SK-N-MC (cell line): ENCODE data around the gene ZDHHC13.
A peak's percentile ranks its signal among the peaks of the same experiment; 100 is the strongest.
"Not testable (repeated sequence)": the region's sequence is repeated elsewhere in the genome, so short reads cannot be mapped to it uniquely, and the experiment has no call there.

Experiments
- DNase-seq: peaks from one replicate; pipeline ENCODE4 v3.0.0-alpha.2; 2011; ENCODE audit warnings: low read depth, low spot score
- H3K27ac ChIP-seq: fragments of 200-600 bp; sonication (generic); 2 replicates; pipeline ENCODE4 v1.5.1; 2016; ENCODE audit warnings: mixed run types
- H3K36me3 ChIP-seq: fragments of 200-600 bp; sonication (generic); 2 replicates; pipeline ENCODE4 v1.6.1; 2017; ENCODE audit warnings: antibody characterized with exemption, low read length, mixed read lengths; ENCODE audit not compliant: insufficient read depth
- H3K4me3 ChIP-seq: fragments of 200-600 bp; sonication (generic); 2 replicates; pipeline ENCODE4 v1.5.1; 2016
- H3K9ac ChIP-seq: fragments of 200-600 bp; sonication (generic); 2 replicates; pipeline ENCODE4 v1.8.0; 2017; ENCODE audit warnings: mixed run types, mixed read lengths; ENCODE audit not compliant: insufficient read length
- H3K9me3 ChIP-seq: fragments of 200-600 bp; sonication (generic); 2 replicates; pipeline ENCODE4 v1.6.1; 2017; ENCODE audit warnings: low read depth, mild to moderate bottlenecking, antibody characterized with exemption, low read length, moderate library complexity, mixed read lengths
- EZH2 ChIP-seq: fragments of 200-600 bp; sonication (generic); IDR thresholded peaks from one replicate; pipeline ENCODE4 v1.6.1; 2017; ENCODE audit warnings: antibody characterized with exemption
- FOXP2 ChIP-seq: optimal IDR thresholded peaks from 2 replicates; pipeline ENCODE3; 2011; ENCODE audit warnings: mild to moderate bottlenecking, moderate library complexity; ENCODE audit not compliant: insufficient read depth; ENCODE audit errors: extremely low read length, control extremely low read depth
- POLR2AphosphoS5 ChIP-seq: IDR thresholded peaks from 2 replicates; pipeline ENCODE4 v1.6.1; 2012; ENCODE audit warnings: mild to moderate bottlenecking, low read depth, low read length, borderline replicate concordance

ZDHHC13 gene

GRCh38 chr11:19110295-19110694 lies 6.7 kb upstream of the ZDHHC13 start:
- no peak for DNase-seq
- H3K9me3 ChIP-seq = no peaks in the 10 kb centered on the region
- TF ChIP-seq EZH2 = no peak
- TF ChIP-seq POLR2AphosphoS5 = no peak
- TF ChIP-seq FOXP2 = no peak

GRCh38 chr11:19111809-19112208 lies 5.2 kb upstream of the ZDHHC13 start:
- no peak overlapping the region for H3K4me3 ChIP-seq
- TF ChIP-seq EZH2 (no peak), POLR2AphosphoS5 (no peak), FOXP2 (no peak)
- no peaks in the 10 kb centered on the region for H3K9me3 ChIP-seq
- no peaks in the 10 kb centered on the region for H3K36me3 ChIP-seq
- H3K27ac ChIP-seq = no peak overlapping the region
- no peak overlapping the region for H3K9ac ChIP-seq
- DNase-seq = no peak

More at GRCh38 chr11:19110295-19110694, 6.7 kb upstream of the ZDHHC13 start:
- no peaks in the 10 kb centered on the region for H3K36me3 ChIP-seq
- no peak overlapping the region for H3K9ac ChIP-seq
- no peak overlapping the region for H3K27ac ChIP-seq
- no peak overlapping the region for H3K4me3 ChIP-seq

GRCh38 chr11:19116276-19116970 lies 545 bp upstream of the ZDHHC13 start:
- no peak overlapping the region for H3K27ac ChIP-seq
- peak overlapping the region; percentile 89 for H3K4me3 ChIP-seq
- TF ChIP-seq FOXP2 (no peak), POLR2AphosphoS5 (no peak), EZH2 (no peak)
- H3K36me3 ChIP-seq = no peaks in the 10 kb centered on the region
- H3K9ac ChIP-seq = no peak overlapping the region
- no peaks in the 10 kb centered on the region for H3K9me3 ChIP-seq
- DNase-seq = no peak

GRCh38 chr11:19117760-19118097 lies 761 bp downstream of the ZDHHC13 start:
- no peaks in the 10 kb centered on the region for H3K9me3 ChIP-seq
- H3K27ac ChIP-seq = no peak overlapping the region
- peak overlapping the region; percentile 71 for H3K9ac ChIP-seq
- H3K4me3 ChIP-seq = peak overlapping the region; percentile 89
- no peak for DNase-seq
- H3K36me3 ChIP-seq = no peaks in the 10 kb centered on the region
- TF ChIP-seq FOXP2 (no peak), EZH2 (no peak), POLR2AphosphoS5 (no peak)

- Histone ChIP-seq H3K9me3 (no peaks in the 10 kb centered on the region), H3K9ac (no peak overlapping the region), H3K4me3 (no peak overlapping the region), H3K27ac (no peak overlapping the region), H3K36me3 (no peaks in the 10 kb centered on the region)
- DNase-seq = no peak
- TF ChIP-seq EZH2 (no peak), FOXP2 (no peak), POLR2AphosphoS5 (no peak)
Measured at GRCh38 chr11:19121646-19122045, 4.7 kb downstream of the ZDHHC13 start.

- Histone ChIP-seq H3K27ac (no peak overlapping the region), H3K9me3 (no peaks in the 10 kb centered on the region), H3K4me3 (no peak overlapping the region), H3K9ac (no peak overlapping the region), H3K36me3 (0 out of 2 replicates have a peak, but pooled peaks cover 2% of the 10 kb centered on the region)
- DNase-seq = no peak
- TF ChIP-seq POLR2AphosphoS5 (no peak), FOXP2 (no peak), EZH2 (no peak)
Measured at GRCh38 chr11:19122960-19123615, 6.1 kb downstream of the ZDHHC13 start.

GRCh38 chr11:19126562-19127325 lies 9.8 kb downstream of the ZDHHC13 start:
- H3K36me3 ChIP-seq, H3K9me3 ChIP-seq, H3K9ac ChIP-seq, DNase-seq, H3K27ac ChIP-seq, H3K4me3 ChIP-seq: not testable (repeated sequence)

- Histone ChIP-seq H3K36me3 (no peaks in the 10 kb centered on the region), H3K27ac (no peak overlapping the region), H3K9me3 (peaks cover 2% of the 10 kb centered on the region; the same call in 1 of the 2 replicates), H3K9ac (no peak overlapping the region), H3K4me3 (no peak overlapping the region)
- TF ChIP-seq FOXP2 (no peak), POLR2AphosphoS5 (no peak), EZH2 (no peak)
- DNase-seq = no peak
Measured at GRCh38 chr11:19134004-19134403, 17.0 kb downstream of the ZDHHC13 start.

- not testable (repeated sequence) for H3K9me3 ChIP-seq, H3K27ac ChIP-seq, DNase-seq, H3K4me3 ChIP-seq, H3K9ac ChIP-seq, H3K36me3 ChIP-seq
Measured at GRCh38 chr11:19136884-19137283, 19.9 kb downstream of the ZDHHC13 start.
